IPS-18c (cell line): ENCODE data around the gene MARF1.
"Not testable (repeated sequence)": the region's sequence is repeated elsewhere in the genome, so short reads cannot be mapped to it uniquely, and the experiment has no call there.

Experiments used
- H3K4me3 ChIP-seq: 2 replicates; pipeline ENCODE4 v1.7.0; 2013; ENCODE audit warnings: low read depth, mild to moderate bottlenecking, low read length, moderate library complexity; ENCODE audit not compliant: insufficient read depth
- H3K9me3 ChIP-seq: one replicate; pipeline ENCODE4 v1.6.1; 2013; ENCODE audit warnings: mild to moderate bottlenecking, low read length, moderate library complexity; ENCODE audit not compliant: control insufficient read depth, insufficient read depth

The MARF1 gene

GRCh38 chr16:15610369-15610871 is 32.5 kb downstream of the MARF1 start:
- Histone ChIP-seq H3K4me3 (no peak overlapping the region), H3K9me3 (no peaks in the 10 kb centered on the region)

GRCh38 chr16:15609286-15609649 is 33.7 kb downstream of the MARF1 start:
- Histone ChIP-seq H3K9me3 (no peaks in the 10 kb centered on the region), H3K4me3 (no peak overlapping the region)

- Histone ChIP-seq H3K9me3 (no peaks in the 10 kb centered on the region), H3K4me3 (no peak overlapping the region)
These were observed 34.3 kb downstream of the MARF1 start for GRCh38 chr16:15608398-15609285.

GRCh38 chr16:15607700-15608396 is 35.1 kb downstream of the MARF1 start:
- no peaks in the 10 kb centered on the region for H3K9me3 ChIP-seq

GRCh38 chr16:15607221-15607699 is 35.7 kb downstream of the MARF1 start:
- not testable (repeated sequence) for H3K9me3 ChIP-seq, H3K4me3 ChIP-seq

More at GRCh38 chr16:15607700-15608396, 35.1 kb downstream of the MARF1 start:
- H3K4me3 ChIP-seq, result no peak overlapping the region

GRCh38 chr16:15606518-15607220 is 36.3 kb downstream of the MARF1 start:
- H3K4me3 ChIP-seq, result no peak overlapping the region
- H3K9me3 ChIP-seq, result no peaks in the 10 kb centered on the region

GRCh38 chr16:15605839-15606517 is 37.0 kb downstream of the MARF1 start:
- no peaks in the 10 kb centered on the region for H3K9me3 ChIP-seq
- no peak overlapping the region for H3K4me3 ChIP-seq

- Histone ChIP-seq H3K4me3 (no peak overlapping the region), H3K9me3 (no peaks in the 10 kb centered on the region)
These were observed 38.2 kb downstream of the MARF1 start for GRCh38 chr16:15604460-15605440.

- no peak overlapping the region for H3K4me3 ChIP-seq
- no peaks in the 10 kb centered on the region for H3K9me3 ChIP-seq
These were observed 40.5 kb downstream of the MARF1 start for GRCh38 chr16:15602285-15603044.

GRCh38 chr16:15601212-15601879 is 41.6 kb downstream of the MARF1 start:
- H3K9me3 ChIP-seq, result no peaks in the 10 kb centered on the region
- no peak overlapping the region for H3K4me3 ChIP-seq

GRCh38 chr16:15599303-15600070 is 43.5 kb downstream of the MARF1 start:
- H3K9me3 ChIP-seq, result no peaks in the 10 kb centered on the region
- H3K4me3 ChIP-seq, result no peak overlapping the region

GRCh38 chr16:15598648-15599190 is 44.2 kb downstream of the MARF1 start:
- Histone ChIP-seq H3K4me3 (no peak overlapping the region), H3K9me3 (no peaks in the 10 kb centered on the region)

- Histone ChIP-seq H3K4me3 (no peak overlapping the region), H3K9me3 (no peaks in the 10 kb centered on the region)
These were observed 44.9 kb downstream of the MARF1 start for GRCh38 chr16:15597822-15598647.
